ENCODE data around the gene POU2AF2. TPM values are rescaled to one million over a fixed set of nuclear protein-coding genes. Genes with fewer than 3 reads are reported as not detected.

The POU2AF2 gene
- total and polyA plus RNA-seq, 2 donors: 0.19 TPM; not detected in 1

- H3K4me3 ChIP-seq (ENCODE audit: low read depth, low read length): no peak overlapping the region
- DNase-seq (ENCODE audit: extremely low spot score): peak; percentile 56
- no peaks in the 10 kb centered on the region for H3K36me3 ChIP-seq (ENCODE audit: insufficient read depth)
- H3K27ac ChIP-seq (ENCODE audit: low read depth): no peak overlapping the region
- 70% methylated on average over 9 of the region's 9 CpGs for WGBS
- H3K4me1 ChIP-seq (ENCODE audit: insufficient read depth): peaks cover 3% of the 10 kb centered on the region
These were observed 89.3 kb downstream of the POU2AF2 start for GRCh38 chr11:111334532-111335502.

- Histone ChIP-seq H3K36me3 (ENCODE audit: insufficient read depth) (no peaks in the 10 kb centered on the region), H3K27ac (ENCODE audit: low read depth) (no peak overlapping the region), H3K4me1 (ENCODE audit: insufficient read depth) (peaks cover 3% of the 10 kb centered on the region), H3K4me3 (ENCODE audit: low read depth, low read length) (no peak overlapping the region)
- 69% methylated on average over 6 of the region's 6 CpGs for WGBS
- no peak for DNase-seq (ENCODE audit: extremely low spot score)
These were observed 90.0 kb downstream of the POU2AF2 start for GRCh38 chr11:111335549-111335948.

Other genes starting within 250 kb of the POU2AF2 start
- gene POU2AF3, start 52.8 kb downstream of the POU2AF2 start, total RNA-seq: 2.5 TPM
- gene POU2AF3, start 52.8 kb downstream of the POU2AF2 start, polyA plus RNA-seq: 7.7 TPM
- gene POU2AF1, start 133.6 kb downstream of the POU2AF2 start, total RNA-seq: 1.0 TPM
- 1.0 TPM for gene POU2AF1, start 133.6 kb downstream of the POU2AF2 start, polyA plus RNA-seq

Data from urinary bladder (tissue), 4 donors.